Fibroblast of pulmonary artery (primary cell): ENCODE measurements around the gene ZMYM3.
"Not testable (repeated sequence)": the region's sequence is repeated elsewhere in the genome, so short reads cannot be mapped to it uniquely, and the experiment has no call there.

Experiments
- DNase-seq: peaks from one replicate; pipeline ENCODE4 v3.0.0-alpha.2; 2010; ENCODE audit warnings: low read depth
- H3K4me3 ChIP-seq: replicated peaks from 2 replicates; pipeline ENCODE4 v1.5.1; 2011; ENCODE audit warnings: low read depth, mild to moderate bottlenecking, control low read depth, low read length, moderate library complexity
- TF ChIP-seq, protein P1 (sequence below): IDR thresholded peaks from 2 replicates; pipeline ENCODE4 v1.5.1; 2011; ENCODE audit warnings: mild to moderate bottlenecking, control low read depth, low read length, inconsistent platforms; ENCODE audit errors: missing control alignments

Gene ZMYM3

DNA sequence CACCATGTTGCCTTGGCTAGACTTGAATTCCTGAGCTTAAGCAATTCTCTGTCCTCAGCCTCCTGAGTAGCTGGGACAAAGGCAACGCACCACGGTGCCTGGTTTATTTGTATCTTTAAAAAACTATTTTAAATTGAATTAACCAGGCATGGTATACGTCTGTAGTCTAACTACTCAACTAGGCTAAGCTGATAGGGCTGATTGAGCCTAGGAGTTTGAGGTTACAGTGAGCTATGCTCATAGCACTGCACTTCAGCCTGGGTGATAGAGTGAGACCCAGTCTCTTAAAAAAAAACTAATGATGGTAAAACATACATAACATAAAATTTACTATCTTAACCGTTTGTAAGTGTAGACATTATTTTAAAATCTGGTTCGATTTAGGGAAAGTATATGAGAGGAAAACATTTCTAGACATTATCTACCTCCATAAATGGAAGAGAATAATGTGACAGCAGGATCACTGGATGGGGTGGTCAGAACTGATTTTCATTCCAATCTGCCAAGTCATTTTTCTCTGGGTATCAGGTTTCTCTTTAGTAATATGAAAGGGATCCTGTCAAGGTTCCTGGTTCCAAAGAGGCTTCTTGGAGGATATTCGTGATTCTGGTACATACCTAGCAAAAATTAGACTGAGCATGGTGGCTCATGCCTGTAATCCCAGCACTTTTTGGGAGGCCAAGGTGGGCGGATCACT is 38.9 kb upstream of the ZMYM3 start:
- TF ChIP-seq, protein P1, sequence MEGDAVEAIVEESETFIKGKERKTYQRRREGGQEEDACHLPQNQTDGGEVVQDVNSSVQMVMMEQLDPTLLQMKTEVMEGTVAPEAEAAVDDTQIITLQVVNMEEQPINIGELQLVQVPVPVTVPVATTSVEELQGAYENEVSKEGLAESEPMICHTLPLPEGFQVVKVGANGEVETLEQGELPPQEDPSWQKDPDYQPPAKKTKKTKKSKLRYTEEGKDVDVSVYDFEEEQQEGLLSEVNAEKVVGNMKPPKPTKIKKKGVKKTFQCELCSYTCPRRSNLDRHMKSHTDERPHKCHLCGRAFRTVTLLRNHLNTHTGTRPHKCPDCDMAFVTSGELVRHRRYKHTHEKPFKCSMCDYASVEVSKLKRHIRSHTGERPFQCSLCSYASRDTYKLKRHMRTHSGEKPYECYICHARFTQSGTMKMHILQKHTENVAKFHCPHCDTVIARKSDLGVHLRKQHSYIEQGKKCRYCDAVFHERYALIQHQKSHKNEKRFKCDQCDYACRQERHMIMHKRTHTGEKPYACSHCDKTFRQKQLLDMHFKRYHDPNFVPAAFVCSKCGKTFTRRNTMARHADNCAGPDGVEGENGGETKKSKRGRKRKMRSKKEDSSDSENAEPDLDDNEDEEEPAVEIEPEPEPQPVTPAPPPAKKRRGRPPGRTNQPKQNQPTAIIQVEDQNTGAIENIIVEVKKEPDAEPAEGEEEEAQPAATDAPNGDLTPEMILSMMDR = no peak
- DNase-seq = peak; percentile 12

DNA sequence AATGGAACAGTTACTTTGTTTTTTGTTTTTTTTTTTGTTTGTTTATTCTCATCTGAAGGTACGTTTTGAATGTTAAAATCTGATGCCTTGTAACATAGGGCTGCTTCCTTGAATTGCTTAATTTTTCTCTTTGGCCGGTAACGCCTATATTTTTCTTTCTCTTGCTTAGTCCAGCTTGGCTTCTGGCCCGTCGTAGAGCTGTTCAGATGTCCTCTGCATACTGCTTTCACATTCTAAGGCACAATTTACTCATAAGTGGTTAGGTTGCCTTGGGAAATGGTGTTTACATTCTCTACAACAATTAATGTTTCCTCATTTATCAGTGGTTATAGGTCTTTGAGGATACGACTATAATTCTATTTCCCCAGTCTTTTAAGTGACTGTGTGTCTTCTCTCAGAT is 37.4 kb upstream of the ZMYM3 start:
- H3K4me3 ChIP-seq = no peak overlapping the region
- TF ChIP-seq, protein P1 = no peak
- DNase-seq = peak; percentile 7

More for the DNA sequence above, 38.9 kb upstream of the ZMYM3 start:
- H3K4me3 ChIP-seq = no peak overlapping the region

DNA sequence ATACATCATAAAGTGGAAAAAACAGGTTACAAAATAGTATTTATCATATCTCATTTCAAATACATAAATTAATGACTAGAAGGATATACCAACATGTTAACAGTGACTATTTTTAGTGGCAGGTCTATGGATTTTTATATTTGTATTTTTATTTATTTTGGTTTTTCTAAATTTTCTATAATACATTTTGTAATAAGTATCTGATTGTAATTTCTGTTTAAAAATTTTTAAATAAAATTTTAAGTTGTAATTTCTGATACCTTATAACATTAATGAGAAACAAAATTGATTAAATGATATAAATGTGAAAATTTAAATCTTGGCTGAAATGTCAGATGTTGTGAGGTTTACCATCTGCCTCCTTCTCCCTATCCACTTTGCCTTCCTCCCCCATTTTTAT is 32.0 kb upstream of the ZMYM3 start:
- H3K4me3 ChIP-seq = peak overlapping the region; percentile 75
- DNase-seq = no peak
- TF ChIP-seq, protein P1 = no peak

DNA sequence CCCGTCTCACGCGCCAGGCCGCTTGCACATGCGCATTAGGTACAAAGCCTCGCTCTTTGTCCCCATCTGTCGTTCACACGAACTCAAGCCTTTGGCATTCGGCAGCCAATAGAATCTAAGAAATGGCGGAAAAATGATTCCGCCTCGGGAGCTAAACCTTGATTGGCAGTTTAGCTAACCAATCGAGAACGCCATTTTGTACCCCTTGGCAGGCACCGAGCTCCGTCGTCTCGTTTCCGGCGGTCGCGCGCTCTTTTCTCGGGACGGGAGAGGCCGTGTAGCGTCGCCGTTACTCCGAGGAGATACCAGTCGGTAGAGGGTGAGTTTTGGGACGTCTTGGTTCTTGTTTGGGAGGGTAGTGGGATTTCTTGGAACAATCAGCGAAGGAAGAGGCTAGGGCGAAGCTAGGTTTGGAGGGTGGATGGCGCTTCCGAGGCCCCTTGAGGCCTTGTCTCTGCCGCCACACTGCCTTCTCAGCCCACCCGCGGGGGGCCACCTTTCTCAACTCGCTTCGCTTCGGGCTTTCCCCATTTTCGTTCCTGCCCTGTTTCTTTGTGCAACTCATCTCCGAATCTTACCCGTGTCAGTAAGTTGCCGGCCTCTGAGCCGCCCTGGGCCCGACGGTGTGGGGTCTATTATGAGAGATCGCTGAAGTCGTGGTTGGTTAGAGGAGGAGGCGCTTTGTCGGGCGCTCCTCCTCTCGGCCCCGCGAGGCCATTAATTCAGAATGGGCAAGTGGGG is 29.6 kb upstream of the ZMYM3 start, which contains the start of gene NONO:
Gene NONO (plus strand): TSS at position 233 of the 741 bp plus-strand sequence. CDS start 7,003 bp downstream, outside the sequence.
- peak; percentile 99 for DNase-seq
- peak within 1 kb of the TSS; percentile 75 for H3K4me3 ChIP-seq
- TF ChIP-seq, protein P1 = peak; percentile 11

DNA sequence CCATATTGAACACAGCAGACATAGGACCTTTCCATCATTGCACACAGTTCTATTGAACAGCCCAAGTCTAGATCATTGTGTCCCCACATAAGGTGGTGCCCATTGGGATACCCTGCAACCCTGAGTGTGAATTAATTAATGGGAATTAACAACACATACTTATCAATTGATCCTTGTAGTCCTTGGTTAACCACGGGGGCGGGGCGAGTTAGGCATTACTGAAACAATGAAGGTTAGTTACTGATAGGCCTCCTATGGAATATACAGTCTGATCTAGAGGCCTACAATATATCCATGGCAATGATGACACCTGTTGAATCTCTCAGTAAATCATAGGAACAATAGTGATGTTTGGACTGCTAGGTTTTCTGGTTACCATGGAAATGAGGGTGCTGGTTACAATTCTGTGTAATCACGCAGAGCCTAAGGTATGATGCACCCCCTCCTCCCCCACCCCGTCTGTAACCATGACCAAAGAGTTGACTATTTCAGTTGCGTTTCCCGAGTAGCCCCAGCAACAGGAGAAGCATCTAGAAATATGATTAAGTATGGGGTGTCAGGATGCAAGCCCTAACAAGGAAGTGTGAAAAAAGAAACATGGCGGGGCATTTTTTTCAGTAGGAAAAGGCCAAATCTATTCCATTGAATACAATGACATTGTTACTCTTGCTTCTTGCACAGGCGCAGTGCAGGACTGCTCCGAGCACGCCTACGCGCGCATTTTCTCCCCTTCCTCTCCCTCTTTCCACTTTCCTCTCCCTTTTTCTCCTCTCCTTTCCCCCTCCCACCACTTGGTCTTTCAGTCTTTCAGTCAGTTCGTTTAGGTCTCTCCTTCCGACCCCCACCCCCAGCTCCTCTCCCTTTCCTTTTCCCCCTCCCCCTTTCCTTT is 28.8 kb upstream of the ZMYM3 start:
- DNase-seq = peak; percentile 52
- peak overlapping the region; percentile 52 for H3K4me3 ChIP-seq
- TF ChIP-seq, protein P1 = no peak

DNA sequence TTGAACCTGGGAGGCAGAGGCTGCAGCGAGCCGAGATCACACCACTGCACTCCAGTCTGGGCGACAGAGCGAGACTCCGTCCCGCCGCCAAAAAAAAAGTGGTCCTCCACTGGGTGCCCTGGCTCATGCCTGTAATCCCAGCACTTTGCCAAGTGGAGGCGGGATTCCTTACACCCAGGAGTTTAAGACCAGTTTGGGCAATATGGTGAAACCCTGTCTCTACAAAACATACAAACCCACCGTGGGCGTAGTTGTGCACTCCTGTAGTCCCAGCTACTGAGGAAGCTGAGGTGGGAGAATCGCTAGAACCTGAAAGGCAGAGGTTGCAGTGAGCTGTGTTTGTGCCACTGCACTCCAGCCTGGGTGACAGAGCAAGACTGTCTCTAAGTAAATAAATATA is 27.4 kb upstream of the ZMYM3 start:
- H3K4me3 ChIP-seq, DNase-seq: not testable (repeated sequence)

DNA sequence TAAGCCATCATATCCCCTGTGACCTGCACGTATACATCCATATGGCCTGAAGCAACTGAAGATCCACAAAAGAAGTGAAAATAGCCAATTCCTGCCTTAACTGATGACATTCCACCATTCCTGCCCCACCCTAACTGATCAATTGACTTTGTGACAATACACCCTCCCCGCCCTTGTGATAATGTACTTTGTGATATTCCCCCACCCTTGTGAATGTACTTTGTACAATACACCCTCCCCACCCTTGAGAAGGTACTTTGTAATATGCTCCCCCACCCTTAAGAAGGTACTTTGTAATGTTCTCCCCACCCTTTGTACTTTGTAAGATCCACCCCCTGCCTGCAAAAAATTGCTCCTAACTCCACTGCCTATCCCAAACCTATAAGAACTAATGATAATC is 18.4 kb upstream of the ZMYM3 start:
- DNase-seq = not testable (repeated sequence)

More for the DNA sequence above, 18.4 kb upstream of the ZMYM3 start:
- H3K4me3 ChIP-seq = not testable (repeated sequence)
